Trophoblast cell (in vitro differentiated cells and primary cell): Measurements from ENCODE around the gene KRT14.

Experiments used
- DNase-seq, 2 donors: peaks; one replicate each; pipeline ENCODE4 v3.0.0-alpha.2; 2016
- H2AFZ ChIP-seq: 2 replicates; pipeline ENCODE4 v1.6.1; 2013; ENCODE audit warnings: low read length, moderate library complexity, mild to moderate bottlenecking; ENCODE audit not compliant: insufficient read depth, poor library complexity
- H2AK5ac ChIP-seq: 2 replicates; pipeline ENCODE4 v1.6.1; 2013; ENCODE audit warnings: mild to moderate bottlenecking, low read length
- H2BK120ac ChIP-seq: 2 replicates; pipeline ENCODE4 v1.6.1; 2013; ENCODE audit warnings: low read length, mild to moderate bottlenecking, moderate library complexity; ENCODE audit not compliant: insufficient read depth, poor library complexity
- H2BK12ac ChIP-seq: 2 replicates; pipeline ENCODE4 v1.6.1; 2013; ENCODE audit warnings: mild to moderate bottlenecking, low read length, moderate library complexity
- H2BK5ac ChIP-seq: 2 replicates; pipeline ENCODE4 v1.6.1; 2013; ENCODE audit warnings: low read length, low read depth, moderate library complexity, mild to moderate bottlenecking; ENCODE audit not compliant: poor library complexity
- H3K14ac ChIP-seq: 2 replicates; pipeline ENCODE4 v1.6.1; 2013; ENCODE audit warnings: mild to moderate bottlenecking, low read length
- H3K18ac ChIP-seq: 2 replicates; pipeline ENCODE4 v1.6.1; 2013; ENCODE audit warnings: mild to moderate bottlenecking, low read length
- H3K23ac ChIP-seq: 2 replicates; pipeline ENCODE4 v1.6.1; 2013; ENCODE audit warnings: low read length
- H3K27ac ChIP-seq: 2 replicates; pipeline ENCODE4 v1.5.1; 2013; ENCODE audit warnings: low read depth, mild to moderate bottlenecking, inconsistent platforms, low read length, moderate library complexity
- H3K27me3 ChIP-seq: 2 replicates; pipeline ENCODE4 v1.6.1; 2013; ENCODE audit warnings: inconsistent platforms, mild to moderate bottlenecking, low read length, moderate library complexity; ENCODE audit not compliant: insufficient read depth
- H3K36me3 ChIP-seq, 2 experiments: 1 replicate in 1 of 2; 2 replicates in 1 of 2; pipeline ENCODE4 v1.6.1; 2013; ENCODE audit warnings: low read length in 2 of 2, mild to moderate bottlenecking in 2 of 2, moderate library complexity in 1 of 2; ENCODE audit not compliant: insufficient read depth in 2 of 2, control insufficient read depth in 1 of 2
- H3K4ac ChIP-seq: 2 replicates; pipeline ENCODE4 v1.6.1; 2013; ENCODE audit warnings: low read depth, mild to moderate bottlenecking, low read length, moderate library complexity
- H3K4me1 ChIP-seq, 2 experiments: 1 replicate in 1 of 2; 2 replicates in 1 of 2; pipeline ENCODE4 v1.6.1; 2013; ENCODE audit warnings: low read length in 2 of 2, mild to moderate bottlenecking in 2 of 2, moderate library complexity in 1 of 2; ENCODE audit not compliant: insufficient read depth in 2 of 2, control insufficient read depth in 1 of 2
- H3K4me2 ChIP-seq: 2 replicates; pipeline ENCODE4 v1.6.1; 2013; ENCODE audit warnings: inconsistent platforms, mild to moderate bottlenecking, low read length, moderate library complexity
- H3K4me3 ChIP-seq: 2 replicates; pipeline ENCODE4 v1.5.1; 2013; ENCODE audit warnings: mild to moderate bottlenecking, low read depth, low read length, inconsistent platforms
- H3K79me1 ChIP-seq: one replicate; pipeline ENCODE4 v1.6.1; 2013; ENCODE audit warnings: low read length
- H3K79me2 ChIP-seq: 2 replicates; pipeline ENCODE4 v1.6.1; 2013; ENCODE audit warnings: low read length, mild to moderate bottlenecking; ENCODE audit not compliant: control insufficient read depth, insufficient read depth, poor library complexity
- H3K9ac ChIP-seq: 2 replicates; pipeline ENCODE4 v1.6.1; 2013; ENCODE audit warnings: mild to moderate bottlenecking, low read length
- H3K9me3 ChIP-seq: 2 replicates; pipeline ENCODE4 v1.6.1; 2013; ENCODE audit warnings: low read depth, mild to moderate bottlenecking, control low read depth, inconsistent platforms, low read length; ENCODE audit not compliant: insufficient read depth
- H4K12ac ChIP-seq: 2 replicates; pipeline ENCODE4 v1.6.1; 2013; ENCODE audit warnings: low read depth, mild to moderate bottlenecking, low read length, moderate library complexity
- H4K8ac ChIP-seq: 2 replicates; pipeline ENCODE4 v1.6.1; 2013; ENCODE audit warnings: low read depth, mild to moderate bottlenecking, low read length, moderate library complexity
- H4K91ac ChIP-seq: one replicate; pipeline ENCODE4 v1.6.1; 2013; ENCODE audit warnings: low read depth, mild to moderate bottlenecking, low read length, moderate library complexity
- WGBS: extraction: QIAGEN DNeasy Blood & Tissue Kit; methylation state at CpG from one replicate; pipeline ENCODE4 v1.1.7; 2013; ENCODE audit warnings: missing lambda C conversion rate; ENCODE audit not compliant: insufficient read length, insufficient coverage; ENCODE audit errors: extremely low coverage; 5-methylcytosine and 5-hydroxymethylcytosine counted together

Gene KRT14

GRCh38 chr17:41571561-41572434 lies 14.9 kb downstream of the KRT14 start, which contains the start of gene KRT9:
Gene KRT9, minus strand, starts transcription at chr17:41572059. Its CDS starts 67 bp downstream, at chr17:41571992.
- H4K8ac ChIP-seq, result no peak within 1 kb of the TSS
- no CpG with 5 or more reads among the region's 24 CpGs for WGBS

GRCh38 chr17:41567317-41567716 lies 19.4 kb downstream of the KRT14 start:
- Histone ChIP-seq H3K4me1 (peaks cover 0 to 4% of the 10 kb centered on the region in 2 experiments), H4K91ac (no peak overlapping the region), H3K36me3 (no peaks in the 10 kb centered on the region), H2BK120ac (no peak overlapping the region), H3K23ac (no peak overlapping the region), H2BK12ac (no peak overlapping the region), H4K12ac (no peak overlapping the region), H2AK5ac (no peak overlapping the region), H3K27me3 (no peaks in the 10 kb centered on the region), H3K27ac (no peak overlapping the region), H3K79me1 (no peaks in the 10 kb centered on the region), H2AFZ (no peak overlapping the region), H4K8ac (no peak overlapping the region), H3K18ac (no peak overlapping the region), H3K4ac (no peak overlapping the region), H3K9ac (no peak overlapping the region), H3K14ac (no peak overlapping the region), H3K9me3 (peaks cover 3% of the 10 kb centered on the region), H2BK5ac (no peak overlapping the region), H3K4me3 (peak overlapping the region; percentile 43), H3K4me2 (no peak overlapping the region), H3K79me2 (no peaks in the 10 kb centered on the region)
- no peak for DNase-seq
- WGBS, result no CpG with 5 or more reads among the region's 6 CpGs

More at GRCh38 chr17:41571561-41572434, 14.9 kb downstream of the KRT14 start, which contains the start of gene KRT9:
- Histone ChIP-seq H3K36me3 (no peaks in the 10 kb centered on the region), H2BK5ac (no peak within 1 kb of the TSS), H2BK12ac (no peak within 1 kb of the TSS), H3K4me2 (no peak within 1 kb of the TSS), H3K27me3 (no peaks in the 10 kb centered on the region), H2AFZ (no peak within 1 kb of the TSS), H4K91ac (no peak within 1 kb of the TSS), H3K79me2 (no peaks in the 10 kb centered on the region), H3K4ac (no peak within 1 kb of the TSS), H4K12ac (no peak within 1 kb of the TSS), H3K27ac (no peak within 1 kb of the TSS), H2BK120ac (no peak within 1 kb of the TSS), H3K4me1 (peaks cover 0 to 4% of the 10 kb centered on the region in 2 experiments), H2AK5ac (no peak within 1 kb of the TSS), H3K9ac (no peak within 1 kb of the TSS), H3K4me3 (no peak within 1 kb of the TSS), H3K9me3 (peaks cover 3% of the 10 kb centered on the region), H3K23ac (no peak within 1 kb of the TSS), H3K18ac (no peak within 1 kb of the TSS), H3K79me1 (no peaks in the 10 kb centered on the region), H3K14ac (no peak within 1 kb of the TSS)
- DNase-seq, result no peak

- H4K8ac ChIP-seq, result no peak overlapping the region
- DNase-seq, result no peak
- no peaks in the 10 kb centered on the region for H3K79me2 ChIP-seq
- no peak overlapping the region for H2BK12ac ChIP-seq
- no peak overlapping the region for H3K9ac ChIP-seq
- H2BK120ac ChIP-seq, result no peak overlapping the region
- H2AFZ ChIP-seq, result no peak overlapping the region
- no peak overlapping the region for H3K4me3 ChIP-seq
- no peaks in the 10 kb centered on the region for H3K27me3 ChIP-seq
- H3K79me1 ChIP-seq, result no peaks in the 10 kb centered on the region
- H3K23ac ChIP-seq, result no peak overlapping the region
- H2AK5ac ChIP-seq, result no peak overlapping the region
- H3K14ac ChIP-seq, result no peak overlapping the region
- no peak overlapping the region for H3K27ac ChIP-seq
- no peak overlapping the region for H3K4ac ChIP-seq
- H3K9me3 ChIP-seq, result peaks cover 3% of the 10 kb centered on the region
- no peak overlapping the region for H3K4me2 ChIP-seq
- no peak overlapping the region for H4K12ac ChIP-seq
- no peaks in the 10 kb centered on the region for H3K4me1 ChIP-seq
- H3K18ac ChIP-seq, result no peak overlapping the region
- no peak overlapping the region for H4K91ac ChIP-seq
- H3K36me3 ChIP-seq, result no peaks in the 10 kb centered on the region
- H2BK5ac ChIP-seq, result no peak overlapping the region
These were observed 21.4 kb downstream of the KRT14 start for GRCh38 chr17:41565338-41565737.

- Histone ChIP-seq H3K27ac (no peak overlapping the region), H3K4me3 (no peak overlapping the region), H3K18ac (no peak overlapping the region), H2AK5ac (no peak overlapping the region), H4K8ac (no peak overlapping the region), H2BK12ac (no peak overlapping the region), H3K27me3 (no peaks in the 10 kb centered on the region), H2BK5ac (no peak overlapping the region), H3K4me1 (peaks cover 3 to 4% of the 10 kb centered on the region in 2 experiments), H3K4me2 (no peak overlapping the region), H4K12ac (no peak overlapping the region), H3K4ac (no peak overlapping the region), H3K79me1 (peaks cover 5% of the 10 kb centered on the region), H3K9me3 (peaks cover 3% of the 10 kb centered on the region), H3K79me2 (no peaks in the 10 kb centered on the region), H2BK120ac (no peak overlapping the region), H3K9ac (no peak overlapping the region), H3K23ac (no peak overlapping the region), H2AFZ (no peak overlapping the region), H4K91ac (no peak overlapping the region), H3K14ac (no peak overlapping the region), H3K36me3 (no peaks in the 10 kb centered on the region)
- WGBS, result no CpG with 5 or more reads among the region's 3 CpGs
- no peak for DNase-seq
These were observed 23.0 kb downstream of the KRT14 start for GRCh38 chr17:41563607-41564170.
